ENCODE results near the gene SLK. TPM values are rescaled to one million over a fixed set of nuclear protein-coding genes. Genes with fewer than 3 reads are reported as not detected.

Gene SLK
- total RNA-seq, 2 experiments from 2014 or later: 17.8 to 19.2 TPM

DNA sequence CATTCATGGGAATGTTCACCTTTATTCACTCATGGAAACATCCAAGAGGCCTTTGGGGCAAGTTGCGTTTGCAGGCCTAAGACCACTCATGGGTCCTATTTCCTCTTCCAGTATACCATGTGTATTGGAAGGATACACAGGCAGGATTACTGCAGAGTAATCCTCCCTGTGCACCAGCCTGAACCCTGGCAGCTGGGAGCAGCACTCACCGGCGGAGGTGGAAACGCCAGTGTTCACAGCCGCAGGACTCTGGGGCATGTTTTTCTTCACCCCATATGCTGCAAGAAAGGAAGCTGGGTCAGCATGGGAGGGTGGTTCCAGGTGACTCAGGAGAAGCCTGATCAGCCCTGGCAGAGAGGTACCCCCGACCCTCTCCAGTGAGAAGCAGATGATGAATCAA, 94.3 kb downstream of the SLK start:
- no peak for TF ChIP-seq CTCF (IDR thresholded peaks at IDR 0.05)
- POLR2A ChIA-PET: no interaction called here
- Mint-ChIP-seq H3K9me3 (no peaks in the 10 kb centered on the region), H3K36me3 (ENCODE audit: low read depth) (no peaks in the 10 kb centered on the region), H3K27me3 (peaks cover 1% of the 10 kb centered on the region), H3K27ac (no peak overlapping the region), H3K4me1 (ENCODE audit: low read depth) (no peaks in the 10 kb centered on the region), H3K4me3 (no peak overlapping the region)
- ATAC-seq: no peak
- intact Hi-C loops (cut with micrococcal nuclease): no loop called here
- DNase-seq: no peak
- CTCF ChIA-PET: no interaction called here

DNA sequence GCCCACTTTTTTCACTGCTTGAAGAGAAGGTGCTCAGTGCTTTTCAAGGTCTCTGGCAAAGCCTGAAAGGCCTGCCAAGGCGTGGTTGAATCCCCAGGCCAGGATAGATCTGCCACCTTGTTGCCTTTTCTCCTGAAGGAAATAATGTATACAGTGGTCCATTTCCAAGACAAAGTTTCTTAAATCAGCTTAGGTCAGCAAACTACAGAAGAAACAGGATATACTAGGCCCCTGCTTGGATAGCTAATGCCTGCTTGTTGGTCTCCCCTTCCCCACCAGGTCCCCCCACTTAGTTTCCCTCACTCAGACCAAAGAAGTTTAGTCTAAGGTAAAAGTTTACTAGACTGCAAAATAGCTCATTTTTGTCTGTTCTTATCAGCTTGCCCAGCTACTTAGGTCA, 98.8 kb downstream of the SLK start:
- Mint-ChIP-seq H3K27me3 (peaks cover 1% of the 10 kb centered on the region), H3K4me1 (ENCODE audit: low read depth) (no peaks in the 10 kb centered on the region), H3K9me3 (no peaks in the 10 kb centered on the region), H3K36me3 (ENCODE audit: low read depth) (no peaks in the 10 kb centered on the region), H3K4me3 (no peak overlapping the region), H3K27ac (no peak overlapping the region)
- DNase-seq (no peak), ATAC-seq (no peak)
- POLR2A ChIA-PET: interaction anchor here (1.8 kb wide), 1 partner anchor 9 kb away, joined by 4 read pairs; no protein-coding TSS in a partner anchor
- TF ChIP-seq CTCF (IDR thresholded peaks at IDR 0.05): no peak
- CTCF ChIA-PET: interaction anchor here (1.3 kb wide), 1 partner anchor 12 kb away, joined by 3 read pairs; no protein-coding TSS in a partner anchor
- intact Hi-C loops (cut with micrococcal nuclease): no loop called here

GRCh38 chr10:104066945-104067344, 100.0 kb downstream of the SLK start:
- intact Hi-C loops (cut with micrococcal nuclease): no loop called here
- no peak for TF ChIP-seq CTCF (IDR thresholded peaks at IDR 0.05)
- H3K27ac Mint-ChIP-seq: no peak overlapping the region
- H3K4me1 Mint-ChIP-seq (ENCODE audit: low read depth): no peaks in the 10 kb centered on the region
- no peak for DNase-seq
- ChIA-PET CTCF (no interaction called here), POLR2A (interaction anchor here (1.8 kb wide), 1 partner anchor 10 kb away, joined by 4 read pairs; no protein-coding TSS in a partner anchor)
- H3K9me3 Mint-ChIP-seq: no peaks in the 10 kb centered on the region
- no peaks in the 10 kb centered on the region for H3K36me3 Mint-ChIP-seq (ENCODE audit: low read depth)
- H3K27me3 Mint-ChIP-seq: peaks cover 1% of the 10 kb centered on the region
- no peak overlapping the region for H3K4me3 Mint-ChIP-seq
- no peak for ATAC-seq

DNA sequence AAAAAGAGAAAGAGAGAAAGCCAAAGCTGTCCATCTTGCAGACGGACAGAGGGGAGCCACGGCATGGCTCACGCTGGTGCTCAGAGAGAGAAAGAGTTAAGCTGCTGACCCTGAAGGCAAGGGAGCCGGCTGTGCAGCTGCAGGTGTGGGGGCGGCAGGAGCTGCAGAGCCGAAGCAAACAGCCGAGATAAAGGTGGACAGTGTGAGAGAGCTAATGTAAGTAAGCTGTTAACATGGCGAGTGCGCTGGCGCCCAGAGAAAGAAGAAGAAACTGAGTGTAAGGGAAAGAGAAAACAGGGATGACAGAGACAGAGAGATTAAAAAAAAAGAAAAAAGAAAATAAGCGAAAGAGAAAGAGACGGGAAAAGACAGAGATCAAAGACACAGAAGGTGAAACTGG, 100.6 kb downstream of the SLK start:
- H3K27ac Mint-ChIP-seq: no peak overlapping the region
- intact Hi-C loops (cut with micrococcal nuclease): no loop called here
- ChIA-PET POLR2A (interaction anchor here (1.8 kb wide), 1 partner anchor 11 kb away, joined by 4 read pairs; no protein-coding TSS in a partner anchor), CTCF (interaction anchor here (1.0 to 1.9 kb wide), 2 partner anchors 16 to 55 kb away, joined by 3 to 5 read pairs; partner anchors contain the start of gene SFR1)
- no peaks in the 10 kb centered on the region for H3K4me1 Mint-ChIP-seq (ENCODE audit: low read depth)
- DNase-seq (no peak), ATAC-seq (no peak)
- no peaks in the 10 kb centered on the region for H3K9me3 Mint-ChIP-seq
- peaks cover 1% of the 10 kb centered on the region for H3K27me3 Mint-ChIP-seq
- TF ChIP-seq CTCF (IDR thresholded peaks at IDR 0.05): no peak
- H3K36me3 Mint-ChIP-seq (ENCODE audit: low read depth): no peaks in the 10 kb centered on the region
- H3K4me3 Mint-ChIP-seq: no peak overlapping the region

DNA sequence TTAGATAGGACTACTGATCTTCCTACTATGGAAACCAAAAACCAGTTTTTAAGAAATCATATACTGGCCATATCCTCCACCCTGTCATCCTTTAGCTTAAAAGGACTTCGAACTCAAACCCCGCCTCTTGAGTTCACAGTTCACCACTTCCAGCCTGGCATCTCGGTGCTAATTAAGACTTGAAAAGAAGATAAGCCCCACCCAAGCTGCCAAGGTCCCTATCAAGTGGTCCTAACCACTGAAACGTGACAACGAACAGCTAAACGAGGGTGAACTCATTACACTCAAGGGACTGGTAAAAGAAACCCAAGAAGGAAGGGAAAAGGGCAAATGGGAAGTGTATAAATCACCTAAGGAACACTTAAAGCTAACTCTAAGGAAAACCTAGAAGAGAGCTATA, 102.7 kb downstream of the SLK start:
- Mint-ChIP-seq H3K4me1 (ENCODE audit: low read depth) (no peaks in the 10 kb centered on the region), H3K36me3 (ENCODE audit: low read depth) (no peaks in the 10 kb centered on the region), H3K27ac (no peak overlapping the region), H3K27me3 (no peaks in the 10 kb centered on the region), H3K4me3 (no peak overlapping the region), H3K9me3 (no peaks in the 10 kb centered on the region)
- intact Hi-C loops (cut with micrococcal nuclease): no loop called here
- TF ChIP-seq CTCF (IDR thresholded peaks at IDR 0.05): no peak
- CTCF ChIA-PET: no interaction called here
- POLR2A ChIA-PET: no interaction called here
- no peak for DNase-seq
- no peak for ATAC-seq

Data from activated CD8-positive, alpha-beta T cell treated with anti-CD3 and anti-CD28 coated beads for 36 hours (primary cell).